HepG2 (cell line): ENCODE measurements around the gene PEAK1. TPM values are rescaled to one million over a fixed set of nuclear protein-coding genes. Genes with fewer than 3 reads are reported as not detected.

ENCODE experiments used
- ATAC-seq: fragments of 200-7000 bp; cut with Tn5 transposase; 3 replicates; pipeline ENCODE4 v1.9.1; 2020; ENCODE audit warnings: mild to moderate bottlenecking, moderate library complexity
- BruUV-seq: library from RNA; stranded (reverse); fragments of 400-500 nt; replicated peaks from 2 replicates; lab custom pipeline; 2021; lab: Mats Ljungman, UMichigan
- CTCF ChIA-PET: fragments of 300-600 bp; formaldehyde crosslinking; extraction: SDS; loops from one replicate; lab custom pipeline; 2021; ENCODE audit warnings: low total read pairs, inconsistent platforms, low intra/inter-chr PET ratio; lab: Yijun Ruan, JAX
- POLR2A ChIA-PET: fragments of 350-600 bp; sonication (Branson Sonifier 250); formaldehyde crosslinking; loops from one replicate; lab custom pipeline; 2020; ENCODE audit warnings: antibody characterized with exemption, inconsistent platforms; lab: Yijun Ruan, JAX
- DNase-seq: peaks from one replicate; pipeline ENCODE4 v3.0.0-alpha.2; 2015; ENCODE audit warnings: low spot score
- FAIRE-seq: peaks from 3 replicates; lab custom pipeline; 2011; peaks lifted over from hg19 to GRCh38; lab: Jason Lieb, UNC
- H2AFZ ChIP-seq: one replicate; pipeline ENCODE4 v1.6.1; 2011; ENCODE audit warnings: low read length, inconsistent platforms
- H3K27ac ChIP-seq: fragments of 300-600 bp; 3 replicates; pipeline ENCODE4 v1.8.0; 2011; ENCODE audit warnings: mixed run types, mild to moderate bottlenecking, mixed read lengths, low read length, inconsistent platforms; ENCODE audit not compliant: insufficient read depth; ENCODE audit errors: extremely low read length
- H3K27me3 ChIP-seq, 2 experiments: fragments of 200-600 bp in 1 of 2; 2 replicates in 1 of 2; 3 replicates in 1 of 2; pipeline versions ENCODE4 v1.6.0 to v1.8.0; 2011; ENCODE audit warnings: low read length in 2 of 2, mild to moderate bottlenecking in 2 of 2, moderate library complexity in 2 of 2, inconsistent platforms in 1 of 2; ENCODE audit not compliant: insufficient read depth in 2 of 2, control insufficient read depth in 1 of 2
- H3K36me3 ChIP-seq, 2 experiments: fragments of 200-600 bp in 1 of 2; replicated peaks in 1 of 2; 2 replicates in 1 of 2; 3 replicates in 1 of 2; pipeline versions ENCODE4 v1.5.1 to v1.8.0; 2011; ENCODE audit warnings: low read length in 2 of 2, inconsistent platforms in 1 of 2; ENCODE audit not compliant: insufficient read depth in 2 of 2, control insufficient read depth in 1 of 2
- H3K4me1 ChIP-seq: 2 replicates; pipeline ENCODE4 v1.5.1; 2012; ENCODE audit warnings: low read length, inconsistent platforms; ENCODE audit not compliant: insufficient read depth
- H3K4me2 ChIP-seq: 2 replicates; pipeline ENCODE4 v1.6.0; 2011; ENCODE audit warnings: low read depth, low read length, inconsistent platforms
- H3K4me3 ChIP-seq, 3 experiments: fragments of 200-600 bp in 1 of 3; sonication (generic), shearing (Covaris generic) in 1 of 3; replicated peaks in 1 of 3; 2 replicates each; pipeline ENCODE4 v1.5.1; 2011 to 2016; ENCODE audit warnings: low read length in 3 of 3, inconsistent platforms in 2 of 3, low read depth in 2 of 3, mild to moderate bottlenecking in 2 of 3, control low read depth in 1 of 3, mixed read lengths in 1 of 3; ENCODE audit not compliant: insufficient read depth in 1 of 3
- H3K79me2 ChIP-seq: one replicate; pipeline ENCODE4 v1.6.1; 2011; ENCODE audit warnings: low read length, inconsistent platforms; ENCODE audit not compliant: insufficient read depth
- H3K9ac ChIP-seq: 2 replicates; pipeline ENCODE4 v1.6.0; 2011; ENCODE audit warnings: mild to moderate bottlenecking, low read depth, low read length, inconsistent platforms; ENCODE audit not compliant: insufficient read depth
- H3K9me3 ChIP-seq: 2 replicates; pipeline ENCODE4 v1.5.1; 2012; ENCODE audit warnings: mild to moderate bottlenecking, low read length
- H4K20me1 ChIP-seq: 2 replicates; pipeline ENCODE4 v1.6.0; 2011; ENCODE audit warnings: inconsistent platforms, mild to moderate bottlenecking, low read length, moderate library complexity; ENCODE audit not compliant: insufficient read depth
- AGO2 ChIP-seq: fragments of 200-400 bp; formaldehyde crosslinking; optimal IDR thresholded peaks from 2 replicates; pipeline ENCODE3; 2017; ENCODE audit warnings: mild to moderate bottlenecking, low read depth, low read length, moderate library complexity
- ATF7-NPFF ChIP-seq: sonication (generic); formaldehyde crosslinking; IDR thresholded peaks from 2 replicates; pipeline ENCODE4 v1.8.1; 2023; ENCODE audit warnings: mild to moderate bottlenecking, low read depth, missing genetic modification reagents, moderate library complexity
- DNMT3B ChIP-seq: conservative IDR thresholded peaks from 2 replicates; pipeline ENCODE4 v1.6.1; 2016; ENCODE audit warnings: missing biosample characterization, control low read depth
- E2F1 ChIP-seq: sonication (generic); formaldehyde crosslinking; IDR thresholded peaks from 2 replicates; pipeline ENCODE4 v1.5.0; 2020; ENCODE audit warnings: missing genetic modification reagents
- KDM2A ChIP-seq: sonication (generic); formaldehyde crosslinking; IDR thresholded peaks from 2 replicates; pipeline ENCODE4 v1.4.0; 2020; ENCODE audit warnings: low read depth, missing genetic modification reagents, borderline replicate concordance
- NAIF1 ChIP-seq: sonication (generic); formaldehyde crosslinking; IDR thresholded peaks from 2 replicates; pipeline ENCODE4 v1.5.0; 2020; ENCODE audit warnings: mild to moderate bottlenecking, missing genetic modification reagents, borderline replicate concordance
- NFATC3 ChIP-seq: sonication (generic); formaldehyde crosslinking; IDR thresholded peaks from 2 replicates; pipeline ENCODE4 v1.5.1; 2020; ENCODE audit warnings: mild to moderate bottlenecking, missing genetic modification reagents
- PRPF4 ChIP-seq: fragments of 200-400 bp; formaldehyde crosslinking; IDR thresholded peaks from 2 replicates; pipeline ENCODE4 v1.6.1; 2016; ENCODE audit warnings: low read length, low read depth; ENCODE audit not compliant: poor library complexity, severe bottlenecking
- RORA ChIP-seq: sonication (generic); formaldehyde crosslinking; IDR thresholded peaks from 2 replicates; pipeline ENCODE4 v1.5.0; 2020; ENCODE audit warnings: mild to moderate bottlenecking, missing genetic modification reagents, moderate library complexity
- YEATS4 ChIP-seq: sonication (generic); formaldehyde crosslinking; IDR thresholded peaks from 2 replicates; pipeline ENCODE4 v1.4.0; 2020; ENCODE audit warnings: missing genetic modification reagents, borderline replicate concordance
- ZNF180 ChIP-seq: sonication (generic); formaldehyde crosslinking; IDR thresholded peaks from 2 replicates; pipeline ENCODE4 v1.4.0; 2020; ENCODE audit warnings: low read depth, missing genetic modification reagents, borderline replicate concordance
- ZNF614 ChIP-seq: IDR thresholded peaks from 2 replicates; pipeline ENCODE4 v1.6.1; 2018; ENCODE audit warnings: missing biosample characterization, missing genetic modification reagents, inconsistent platforms, borderline replicate concordance
- ZNF616 ChIP-seq: sonication (generic); formaldehyde crosslinking; IDR thresholded peaks from 2 replicates; pipeline ENCODE4 v1.5.0; 2020; ENCODE audit warnings: low read depth, mild to moderate bottlenecking, missing genetic modification reagents
- ZNF883 ChIP-seq: sonication (generic); formaldehyde crosslinking; IDR thresholded peaks from 2 replicates; pipeline ENCODE4 v1.5.1; 2020; ENCODE audit warnings: mild to moderate bottlenecking, missing genetic modification reagents; ENCODE audit errors: not compliant biosample characterization
- ZSCAN25 ChIP-seq: sonication (generic); formaldehyde crosslinking; IDR thresholded peaks from 2 replicates; pipeline ENCODE4 v1.8.0; 2022; ENCODE audit warnings: mild to moderate bottlenecking, missing genetic modification reagents
- ZXDC ChIP-seq: sonication (generic); formaldehyde crosslinking; IDR thresholded peaks from 2 replicates; pipeline ENCODE4 v1.5.0; 2020; ENCODE audit warnings: mild to moderate bottlenecking, missing genetic modification reagents
- WGBS: methylation state at CpG from one replicate; pipeline ENCODE4 v1.1.6; 2017; ENCODE audit warnings: low lambda C conversion rate; 5-methylcytosine and 5-hydroxymethylcytosine counted together
- in situ Hi-C: cut with HindIII; loops from 2 replicates; pipeline ENCODE4 v1.10.0; 2017; ENCODE audit warnings: low pct_unique_long_range_greater_than_20kb; ENCODE audit not compliant: extremely low pct_ligation_motif_present
- intact Hi-C: fragments of 100-400 bp; cut with micrococcal nuclease; formaldehyde crosslinking; loops from one replicate; pipeline ENCODE4 v1.10.0; 2022; ENCODE audit not compliant: unreplicated experiment
- polyA plus RNA-seq, 8 experiments: library from polyadenylated mRNA; depleted of rRNA in 3 of 8; stranded (reverse) in 7 of 8; unstranded in 1 of 8; fragments of >200 nt; fragmentation: Illumina TruSeq in 4 of 8; extraction: Trizol in 4 of 8; gene quantifications; 2 replicates each; pipeline versions ENCODE4 v1.2.1 to v1.2.3, GENCODE V29; 2011 to 2016; ENCODE audit warnings: low read depth in 4 of 8, missing spikeins in 1 of 8, mixed read lengths in 1 of 8; ENCODE audit not compliant: insufficient read depth in 1 of 8
- total RNA-seq, 5 experiments: library from RNA; depleted of rRNA; stranded (reverse); fragments of >200 nt; fragmentation: Illumina TruSeq; extraction: Trizol; gene quantifications; 2 replicates each; pipeline ENCODE4 v1.2.3, GENCODE V29; 2016; ENCODE audit warnings: low read depth in 1 of 5

PEAK1 gene
- total and polyA plus RNA-seq, 2 of the 13 experiments (the other 11 are each of a cell fraction or from before 2014, with no cell fraction given), result 6.0 to 6.6 TPM

GRCh38 chr15:77097248-77097721, 322.6 kb downstream of the PEAK1 start:
- Histone ChIP-seq H3K4me3 (no peak overlapping the region), H3K27me3 (no peaks in the 10 kb centered on the region), H3K79me2 (no peaks in the 10 kb centered on the region), H3K27ac (no peak overlapping the region), H3K36me3 (no peaks in the 10 kb centered on the region), H2AFZ (no peak overlapping the region), H3K4me2 (no peak overlapping the region), H3K9ac (no peak overlapping the region)
- ATAC-seq (no peak), FAIRE-seq (no peak), DNase-seq (no peak)
- intact Hi-C loops (no loop called here), in situ Hi-C loops (no loop called here)
- WGBS, result 44% methylated on average over 7 of the region's 7 CpGs
- POLR2A ChIA-PET, result no interaction called here
- BruUV-seq, result no TSS peak
- no peak for TF ChIP-seq ZXDC (CRISPR knock-in tag)
- TF ChIP-seq E2F1 (CRISPR knock-in tag), result no peak
- no peak for TF ChIP-seq YEATS4 (CRISPR knock-in tag)
- no peak for TF ChIP-seq ATF7-NPFF (CRISPR knock-in tag)
- TF ChIP-seq ZNF614 (CRISPR knock-in tag), result no peak
- TF ChIP-seq ZNF180 (CRISPR knock-in tag), result no peak
- TF ChIP-seq KDM2A, result no peak
- no peak for TF ChIP-seq RORA (CRISPR knock-in tag)
- no peak for TF ChIP-seq NAIF1 (CRISPR knock-in tag)
- TF ChIP-seq PRPF4, result no peak
- no peak for TF ChIP-seq ZNF883 (CRISPR knock-in tag)
- no peak for TF ChIP-seq NFATC3 (CRISPR knock-in tag)
- no peak for TF ChIP-seq DNMT3B (CRISPR knock-in tag)
- no peak for TF ChIP-seq ZSCAN25 (CRISPR knock-in tag)
- no peak for TF ChIP-seq AGO2
- no peak for TF ChIP-seq ZNF616 (CRISPR knock-in tag)
- TF ChIP-seq, all 625 proteins: peak for 0
- peaks cover 26% of the 10 kb centered on the region for H3K4me1 ChIP-seq
- H4K20me1 ChIP-seq, result no peaks in the 10 kb centered on the region
- no peaks in the 10 kb centered on the region for H3K9me3 ChIP-seq
- CTCF ChIA-PET, result no interaction called here
